ENCODE data around the gene SUPT5H. TPM values are rescaled to one million over a fixed set of nuclear protein-coding genes. Genes with fewer than 3 reads are reported as not detected.

SUPT5H gene
- total and polyA plus RNA-seq, 2 of the 13 experiments (the other 11 are each of a cell fraction or from before 2014, with no cell fraction given), result 48.2 to 51.7 TPM

- peak; percentile 86 for TF ChIP-seq ZBTB25 (CRISPR knock-in tag; IDR thresholded peaks at IDR 0.05)
- peak; percentile 86 for TF ChIP-seq ELF1 (CRISPR knock-in tag; IDR thresholded peaks at IDR 0.05)
- TF ChIP-seq NFKBIZ (CRISPR knock-in tag; IDR thresholded peaks at IDR 0.05), result peak; percentile 84
- no peak; the same call in none of the 2 replicates for TF ChIP-seq SRY (CRISPR knock-in tag; IDR thresholded peaks at IDR 0.05)
- peak; percentile 41; the same call in 1 of the 2 replicates for TF ChIP-seq ARHGAP35 (CRISPR knock-in tag; IDR thresholded peaks at IDR 0.05; ENCODE audit: borderline replicate concordance)
- TF ChIP-seq TP53 (CRISPR knock-in tag; conservative IDR thresholded peaks at IDR 0.05), result no peak
- TF ChIP-seq AHR (CRISPR knock-in tag; IDR thresholded peaks at IDR 0.05), result peak; percentile 77; the same call in 1 of the 2 replicates
- peak; percentile 93 for TF ChIP-seq TARDBP (CRISPR knock-in tag; IDR thresholded peaks at IDR 0.05)
- no peak for TF ChIP-seq ZBTB49 (CRISPR knock-in tag; IDR thresholded peaks at IDR 0.05; ENCODE audit: borderline replicate concordance)
- 0 out of 2 replicates have a peak, but pooled peaks have one; percentile 59 for TF ChIP-seq RBAK (CRISPR knock-in tag; IDR thresholded peaks at IDR 0.05)
- peak; percentile 53 for TF ChIP-seq ZBTB7A (CRISPR knock-in tag; IDR thresholded peaks at IDR 0.05)
- TF ChIP-seq POGZ (CRISPR knock-in tag; IDR thresholded peaks at IDR 0.05), result peak; percentile 42; the same call in 1 of the 2 replicates
- 0 out of 2 replicates have a peak, but pooled peaks have one; percentile 23 for TF ChIP-seq GTF2F1 (IDR thresholded peaks at IDR 0.05; ENCODE audit: low read length)
- TF ChIP-seq ZBTB7B (CRISPR knock-in tag; IDR thresholded peaks at IDR 0.05), result peak; percentile 74
- TF ChIP-seq SOX6 (IDR thresholded peaks at IDR 0.05), result no peak
- peak; percentile 83 for TF ChIP-seq SOX6 (CRISPR knock-in tag; IDR thresholded peaks at IDR 0.05)
- peak; percentile 74 for TF ChIP-seq ZMYM4 (CRISPR knock-in tag; IDR thresholded peaks at IDR 0.05)
- peak; percentile 75 for TF ChIP-seq YY1 (IDR thresholded peaks at IDR 0.05; ENCODE audit: insufficient read depth, insufficient replicate concordance, low read depth, low read length)
- no peak for TF ChIP-seq NONO (IDR thresholded peaks at IDR 0.05)
- TF ChIP-seq NONO (CRISPR knock-in tag; conservative IDR thresholded peaks at IDR 0.05), result peak; percentile 72
- TF ChIP-seq PCBP1 (IDR thresholded peaks at IDR 0.05; ENCODE audit: borderline replicate concordance, low read depth, low read length), result 0 out of 2 replicates have a peak, but pooled peaks have one; percentile 85
- no peak for TF ChIP-seq ZNF234 (CRISPR knock-in tag; conservative IDR thresholded peaks at IDR 0.05)
- peak; percentile 93 for TF ChIP-seq MED1 (CRISPR knock-in tag; IDR thresholded peaks at IDR 0.05)
- TF ChIP-seq ZSCAN29 (CRISPR knock-in tag; conservative IDR thresholded peaks at IDR 0.05), result no peak
- peak; percentile 43; the same call in 1 of the 2 replicates for TF ChIP-seq PHF20 (CRISPR knock-in tag; IDR thresholded peaks at IDR 0.05)
- TF ChIP-seq NFYB (CRISPR knock-in tag; IDR thresholded peaks at IDR 0.05), result no peak
- TF ChIP-seq MTF1 (CRISPR knock-in tag; IDR thresholded peaks at IDR 0.05), result peak; percentile 68; the same call in 1 of the 2 replicates
Measured at GRCh38 chr19:39397360-39398296, 47.8 kb upstream of the SUPT5H start (continued).
